GM19238 (cell line): Measurements from ENCODE around the gene ZNF677.
"Not testable (repeated sequence)": the region's sequence is repeated elsewhere in the genome, so short reads cannot be mapped to it uniquely, and the experiment has no call there.

Experiments
- DNase-seq: peaks from one replicate; pipeline ENCODE4 v3.0.0; 2011; ENCODE audit warnings: low spot score; ENCODE audit not compliant: insufficient read length

The ZNF677 gene

GRCh38 chr19:53193535-53194222, 61.0 kb downstream of the ZNF677 start:
- DNase-seq: no peak

GRCh38 chr19:53192771-53193534, 61.7 kb downstream of the ZNF677 start, which contains the start of gene ZNF665:
Gene ZNF665, minus strand, starts transcription at chr19:53193358. Its CDS starts 10,460 bp downstream, at chr19:53182898.
- DNase-seq: peak; percentile 41

DNA sequence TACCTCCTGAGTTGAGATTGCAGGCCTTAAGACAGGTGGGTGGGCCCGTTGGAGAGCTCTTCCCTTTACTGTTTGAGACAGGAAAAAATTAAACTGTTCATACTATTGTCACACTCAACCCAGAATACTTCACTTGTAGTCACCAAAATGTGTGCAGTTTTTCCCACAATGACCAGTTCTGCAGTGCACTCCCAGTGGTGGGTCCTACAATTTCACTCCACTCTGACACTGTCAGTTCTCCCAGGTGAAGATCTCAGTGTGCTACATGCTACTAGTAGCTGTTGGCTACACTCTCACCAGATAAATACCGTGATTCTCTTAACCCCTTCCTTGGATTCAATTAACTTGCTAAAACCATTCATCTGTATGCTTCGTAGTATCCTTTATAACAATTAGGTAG, 64.4 kb downstream of the ZNF677 start:
- DNase-seq: no peak

DNA sequence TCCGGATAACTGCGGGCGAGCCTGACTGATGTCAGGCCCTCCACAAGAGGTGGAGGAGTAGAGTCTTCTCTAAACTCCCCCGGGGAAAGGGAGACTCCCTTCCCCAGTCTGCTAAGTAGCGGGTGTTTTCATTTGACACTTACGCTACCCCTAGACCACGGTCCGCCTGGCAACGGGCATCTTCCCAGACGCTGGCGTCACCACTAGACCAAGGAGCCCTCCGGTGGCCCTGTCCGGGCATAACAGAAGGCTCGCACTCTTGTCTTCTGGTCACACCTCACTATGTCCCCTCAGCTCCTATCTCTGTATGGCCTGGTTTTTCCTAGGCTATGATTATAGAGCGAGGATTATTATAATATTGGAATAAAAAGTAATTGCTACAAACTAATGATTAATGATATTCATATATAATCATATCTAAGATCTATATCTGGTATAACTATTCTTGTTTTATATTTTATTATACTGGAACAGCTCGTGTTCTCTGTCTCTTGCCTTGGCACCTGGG, 64.9 kb downstream of the ZNF677 start:
- not testable (repeated sequence) for DNase-seq
